Stimulated activated CD8-positive, alpha-beta memory T cell treated with anti-CD3 and anti-CD28 coated beads, Interleukin-7, amount 100 ng/mL, for 1 hour (primary cell): ENCODE results near the gene TLCD5.

Experiments
- DNase-seq, 2 donors: peaks; one replicate each; pipeline ENCODE4 v3.0.0-alpha.2; 2020; ENCODE audit warnings: low read depth in 2 of 2

TLCD5 gene

DNA sequence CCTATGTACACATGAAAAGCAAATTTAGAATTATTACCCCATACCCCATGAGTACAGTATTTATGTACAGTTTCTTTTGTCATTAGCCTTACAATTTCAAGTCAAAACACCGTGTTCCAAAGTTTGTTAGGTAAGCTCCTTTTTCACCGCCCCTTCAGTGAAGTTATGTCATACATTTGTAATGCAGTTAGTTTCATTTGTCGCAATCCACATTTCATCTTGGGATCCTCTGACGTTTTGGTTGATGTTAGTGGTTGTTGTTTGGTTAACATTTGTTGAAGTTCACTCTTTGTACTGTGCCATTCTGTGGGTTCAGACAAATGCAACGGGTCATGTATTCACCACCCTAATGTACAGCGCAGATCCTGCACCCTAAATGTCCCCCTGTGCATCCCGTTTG, 56.3 kb downstream of the TLCD5 start:
- no peak for DNase-seq
